ENCODE measurements around the gene EIF4A3. TPM values are rescaled to one million over a fixed set of nuclear protein-coding genes. Genes with fewer than 3 reads are reported as not detected.
A peak's percentile ranks its signal among the peaks of the same experiment; 100 is the strongest.

Gene EIF4A3
- total and polyA plus RNA-seq, 9 of the 15 experiments (the other 6 are each of a cell fraction or from before 2014, with no cell fraction given) = 62.7 to 171 (median 127) TPM

DNA sequence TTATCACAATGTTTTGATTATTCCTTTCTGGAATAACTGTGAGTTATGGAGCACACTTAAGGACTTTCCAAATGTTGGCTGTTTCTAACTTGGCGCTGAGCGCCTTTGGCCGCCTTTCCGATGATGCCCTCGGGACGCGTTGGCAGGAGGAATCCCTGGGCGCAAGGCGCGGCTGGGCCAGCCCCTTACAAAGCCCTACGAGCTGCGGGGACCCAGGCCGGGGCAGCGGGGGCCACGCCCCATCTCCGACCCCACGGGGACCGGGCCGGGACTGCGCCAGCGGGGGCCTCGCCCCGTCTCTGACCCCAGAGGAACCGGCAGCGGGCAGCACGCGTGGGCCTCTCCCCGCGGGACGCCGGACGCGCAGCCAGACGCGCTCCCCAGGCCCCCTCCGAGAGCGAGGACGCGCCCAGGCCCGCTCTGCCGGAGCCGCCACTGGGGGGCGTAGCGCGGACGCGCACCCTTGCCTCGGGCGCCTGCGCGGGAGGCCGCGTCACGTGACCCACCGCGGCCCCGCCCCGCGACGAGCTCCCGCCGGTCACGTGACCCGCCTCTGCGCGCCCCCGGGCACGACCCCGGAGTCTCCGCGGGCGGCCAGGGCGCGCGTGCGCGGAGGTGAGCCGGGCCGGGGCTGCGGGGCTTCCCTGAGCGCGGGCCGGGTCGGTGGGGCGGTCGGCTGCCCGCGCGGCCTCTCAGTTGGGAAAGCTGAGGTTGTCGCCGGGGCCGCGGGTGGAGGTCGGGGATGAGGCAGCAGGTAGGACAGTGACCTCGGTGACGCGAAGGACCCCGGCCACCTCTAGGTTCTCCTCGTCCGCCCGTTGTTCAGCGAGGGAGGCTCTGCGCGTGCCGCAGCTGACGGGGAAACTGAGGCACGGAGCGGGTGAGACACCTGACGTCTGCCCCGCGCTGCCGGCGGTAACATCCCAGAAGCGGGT, 45.6 kb downstream of the EIF4A3 start, which contains the start of gene GAA (continued):
- TF ChIP-seq, protein P1, sequence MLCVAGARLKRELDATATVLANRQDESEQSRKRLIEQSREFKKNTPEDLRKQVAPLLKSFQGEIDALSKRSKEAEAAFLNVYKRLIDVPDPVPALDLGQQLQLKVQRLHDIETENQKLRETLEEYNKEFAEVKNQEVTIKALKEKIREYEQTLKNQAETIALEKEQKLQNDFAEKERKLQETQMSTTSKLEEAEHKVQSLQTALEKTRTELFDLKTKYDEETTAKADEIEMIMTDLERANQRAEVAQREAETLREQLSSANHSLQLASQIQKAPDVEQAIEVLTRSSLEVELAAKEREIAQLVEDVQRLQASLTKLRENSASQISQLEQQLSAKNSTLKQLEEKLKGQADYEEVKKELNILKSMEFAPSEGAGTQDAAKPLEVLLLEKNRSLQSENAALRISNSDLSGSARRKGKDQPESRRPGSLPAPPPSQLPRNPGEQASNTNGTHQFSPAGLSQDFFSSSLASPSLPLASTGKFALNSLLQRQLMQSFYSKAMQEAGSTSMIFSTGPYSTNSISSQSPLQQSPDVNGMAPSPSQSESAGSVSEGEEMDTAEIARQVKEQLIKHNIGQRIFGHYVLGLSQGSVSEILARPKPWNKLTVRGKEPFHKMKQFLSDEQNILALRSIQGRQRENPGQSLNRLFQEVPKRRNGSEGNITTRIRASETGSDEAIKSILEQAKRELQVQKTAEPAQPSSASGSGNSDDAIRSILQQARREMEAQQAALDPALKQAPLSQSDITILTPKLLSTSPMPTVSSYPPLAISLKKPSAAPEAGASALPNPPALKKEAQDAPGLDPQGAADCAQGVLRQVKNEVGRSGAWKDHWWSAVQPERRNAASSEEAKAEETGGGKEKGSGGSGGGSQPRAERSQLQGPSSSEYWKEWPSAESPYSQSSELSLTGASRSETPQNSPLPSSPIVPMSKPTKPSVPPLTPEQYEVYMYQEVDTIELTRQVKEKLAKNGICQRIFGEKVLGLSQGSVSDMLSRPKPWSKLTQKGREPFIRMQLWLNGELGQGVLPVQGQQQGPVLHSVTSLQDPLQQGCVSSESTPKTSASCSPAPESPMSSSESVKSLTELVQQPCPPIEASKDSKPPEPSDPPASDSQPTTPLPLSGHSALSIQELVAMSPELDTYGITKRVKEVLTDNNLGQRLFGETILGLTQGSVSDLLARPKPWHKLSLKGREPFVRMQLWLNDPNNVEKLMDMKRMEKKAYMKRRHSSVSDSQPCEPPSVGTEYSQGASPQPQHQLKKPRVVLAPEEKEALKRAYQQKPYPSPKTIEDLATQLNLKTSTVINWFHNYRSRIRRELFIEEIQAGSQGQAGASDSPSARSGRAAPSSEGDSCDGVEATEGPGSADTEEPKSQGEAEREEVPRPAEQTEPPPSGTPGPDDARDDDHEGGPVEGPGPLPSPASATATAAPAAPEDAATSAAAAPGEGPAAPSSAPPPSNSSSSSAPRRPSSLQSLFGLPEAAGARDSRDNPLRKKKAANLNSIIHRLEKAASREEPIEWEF (CRISPR knock-in tag; IDR thresholded peaks at IDR 0.05) = no peak
- TF ChIP-seq MCM3 (IDR thresholded peaks at IDR 0.05) = no peak
- no peak for TF ChIP-seq MEF2D (tag; conservative IDR thresholded peaks at IDR 0.05; ENCODE audit: low read depth)
- no peak for TF ChIP-seq SREBF1 (IDR thresholded peaks at IDR 0.05; ENCODE audit: borderline replicate concordance, low read depth, low read length)
- no peak for TF ChIP-seq TEAD2 (tag; IDR thresholded peaks at IDR 0.05)
- TF ChIP-seq ETV5 (CRISPR knock-in tag; IDR thresholded peaks at IDR 0.05; ENCODE audit: low read depth) = 0 out of 2 replicates have a peak, but pooled peaks have one; percentile 22
- peak; percentile 89 for TF ChIP-seq BCOR (IDR thresholded peaks at IDR 0.05)
- TF ChIP-seq, protein P2, sequence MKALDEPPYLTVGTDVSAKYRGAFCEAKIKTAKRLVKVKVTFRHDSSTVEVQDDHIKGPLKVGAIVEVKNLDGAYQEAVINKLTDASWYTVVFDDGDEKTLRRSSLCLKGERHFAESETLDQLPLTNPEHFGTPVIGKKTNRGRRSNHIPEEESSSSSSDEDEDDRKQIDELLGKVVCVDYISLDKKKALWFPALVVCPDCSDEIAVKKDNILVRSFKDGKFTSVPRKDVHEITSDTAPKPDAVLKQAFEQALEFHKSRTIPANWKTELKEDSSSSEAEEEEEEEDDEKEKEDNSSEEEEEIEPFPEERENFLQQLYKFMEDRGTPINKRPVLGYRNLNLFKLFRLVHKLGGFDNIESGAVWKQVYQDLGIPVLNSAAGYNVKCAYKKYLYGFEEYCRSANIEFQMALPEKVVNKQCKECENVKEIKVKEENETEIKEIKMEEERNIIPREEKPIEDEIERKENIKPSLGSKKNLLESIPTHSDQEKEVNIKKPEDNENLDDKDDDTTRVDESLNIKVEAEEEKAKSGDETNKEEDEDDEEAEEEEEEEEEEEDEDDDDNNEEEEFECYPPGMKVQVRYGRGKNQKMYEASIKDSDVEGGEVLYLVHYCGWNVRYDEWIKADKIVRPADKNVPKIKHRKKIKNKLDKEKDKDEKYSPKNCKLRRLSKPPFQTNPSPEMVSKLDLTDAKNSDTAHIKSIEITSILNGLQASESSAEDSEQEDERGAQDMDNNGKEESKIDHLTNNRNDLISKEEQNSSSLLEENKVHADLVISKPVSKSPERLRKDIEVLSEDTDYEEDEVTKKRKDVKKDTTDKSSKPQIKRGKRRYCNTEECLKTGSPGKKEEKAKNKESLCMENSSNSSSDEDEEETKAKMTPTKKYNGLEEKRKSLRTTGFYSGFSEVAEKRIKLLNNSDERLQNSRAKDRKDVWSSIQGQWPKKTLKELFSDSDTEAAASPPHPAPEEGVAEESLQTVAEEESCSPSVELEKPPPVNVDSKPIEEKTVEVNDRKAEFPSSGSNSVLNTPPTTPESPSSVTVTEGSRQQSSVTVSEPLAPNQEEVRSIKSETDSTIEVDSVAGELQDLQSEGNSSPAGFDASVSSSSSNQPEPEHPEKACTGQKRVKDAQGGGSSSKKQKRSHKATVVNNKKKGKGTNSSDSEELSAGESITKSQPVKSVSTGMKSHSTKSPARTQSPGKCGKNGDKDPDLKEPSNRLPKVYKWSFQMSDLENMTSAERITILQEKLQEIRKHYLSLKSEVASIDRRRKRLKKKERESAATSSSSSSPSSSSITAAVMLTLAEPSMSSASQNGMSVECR (CRISPR knock-in tag; IDR thresholded peaks at IDR 0.05) = no peak
- TF ChIP-seq SNRNP70 (optimal IDR thresholded peaks at IDR 0.05; ENCODE audit: low read depth, low read length) = no peak
- TF ChIP-seq, protein P3, sequence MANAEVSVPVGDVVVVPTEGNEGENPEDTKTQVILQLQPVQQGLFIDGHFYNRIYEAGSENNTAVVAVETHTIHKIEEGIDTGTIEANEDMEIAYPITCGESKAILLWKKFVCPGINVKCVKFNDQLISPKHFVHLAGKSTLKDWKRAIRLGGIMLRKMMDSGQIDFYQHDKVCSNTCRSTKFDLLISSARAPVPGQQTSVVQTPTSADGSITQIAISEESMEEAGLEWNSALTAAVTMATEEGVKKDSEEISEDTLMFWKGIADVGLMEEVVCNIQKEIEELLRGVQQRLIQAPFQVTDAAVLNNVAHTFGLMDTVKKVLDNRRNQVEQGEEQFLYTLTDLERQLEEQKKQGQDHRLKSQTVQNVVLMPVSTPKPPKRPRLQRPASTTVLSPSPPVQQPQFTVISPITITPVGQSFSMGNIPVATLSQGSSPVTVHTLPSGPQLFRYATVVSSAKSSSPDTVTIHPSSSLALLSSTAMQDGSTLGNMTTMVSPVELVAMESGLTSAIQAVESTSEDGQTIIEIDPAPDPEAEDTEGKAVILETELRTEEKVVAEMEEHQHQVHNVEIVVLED (CRISPR knock-in tag; IDR thresholded peaks at IDR 0.05) = peak; percentile 82
- TF ChIP-seq MYC (IDR thresholded peaks at IDR 0.05; ENCODE audit: low read depth, low read length) = peak; percentile 41; the same call in 1 of the 2 replicates
- no peak for TF ChIP-seq MYC (CRISPR knock-in tag; IDR thresholded peaks at IDR 0.05; ENCODE audit: borderline replicate concordance, low read depth)
- TF ChIP-seq, protein P4, sequence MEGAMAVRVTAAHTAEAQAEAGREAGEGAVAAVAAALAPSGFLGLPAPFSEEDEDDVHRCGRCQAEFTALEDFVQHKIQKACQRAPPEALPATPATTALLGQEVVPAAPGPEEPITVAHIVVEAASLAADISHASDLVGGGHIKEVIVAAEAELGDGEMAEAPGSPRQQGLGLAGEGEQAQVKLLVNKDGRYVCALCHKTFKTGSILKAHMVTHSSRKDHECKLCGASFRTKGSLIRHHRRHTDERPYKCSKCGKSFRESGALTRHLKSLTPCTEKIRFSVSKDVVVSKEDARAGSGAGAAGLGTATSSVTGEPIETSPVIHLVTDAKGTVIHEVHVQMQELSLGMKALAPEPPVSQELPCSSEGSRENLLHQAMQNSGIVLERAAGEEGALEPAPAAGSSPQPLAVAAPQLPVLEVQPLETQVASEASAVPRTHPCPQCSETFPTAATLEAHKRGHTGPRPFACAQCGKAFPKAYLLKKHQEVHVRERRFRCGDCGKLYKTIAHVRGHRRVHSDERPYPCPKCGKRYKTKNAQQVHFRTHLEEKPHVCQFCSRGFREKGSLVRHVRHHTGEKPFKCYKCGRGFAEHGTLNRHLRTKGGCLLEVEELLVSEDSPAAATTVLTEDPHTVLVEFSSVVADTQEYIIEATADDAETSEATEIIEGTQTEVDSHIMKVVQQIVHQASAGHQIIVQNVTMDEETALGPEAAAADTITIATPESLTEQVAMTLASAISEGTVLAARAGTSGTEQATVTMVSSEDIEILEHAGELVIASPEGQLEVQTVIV (CRISPR knock-in tag; IDR thresholded peaks at IDR 0.05; ENCODE audit: borderline replicate concordance) = no peak
